ENCODE measurements around the gene KLF3.
"Not testable (repeated sequence)": the region's sequence is repeated elsewhere in the genome, so short reads cannot be mapped to it uniquely, and the experiment has no call there.

KLF3 gene

GRCh38 chr4:38624311-38624710, 39.7 kb upstream of the KLF3 start:
- Histone ChIP-seq H3K27me3 (ENCODE audit: low read depth, low read length) (no peaks in the 10 kb centered on the region), H3K4me3 (ENCODE audit: low read depth in 1 of 2, low read length in 2 of 2) (no peak overlapping the region), H3K4me1 (ENCODE audit: control insufficient read depth in 1 of 2, insufficient read depth in 2 of 2, low read length in 2 of 2) (peaks cover 3 to 5% of the 10 kb centered on the region in 2 donors), H3K27ac (ENCODE audit: low read length) (no peak overlapping the region), H3K36me3 (ENCODE audit: control insufficient read depth in 1 of 2, insufficient read depth in 2 of 2, low read length in 2 of 2) (no peaks in the 10 kb centered on the region), H3K9me3 (ENCODE audit: control insufficient read depth in 1 of 2, low read length in 2 of 2) (no peaks in the 10 kb centered on the region)

- H3K27ac ChIP-seq (ENCODE audit: low read length) = no peak overlapping the region
- no peaks in the 10 kb centered on the region for H3K9me3 ChIP-seq (ENCODE audit: control insufficient read depth in 1 of 2, low read length in 2 of 2)
- H3K27me3 ChIP-seq (ENCODE audit: low read depth, low read length) = no peaks in the 10 kb centered on the region
- peaks cover 3 to 4% of the 10 kb centered on the region in 2 donors for H3K4me1 ChIP-seq (ENCODE audit: control insufficient read depth in 1 of 2, insufficient read depth in 2 of 2, low read length in 2 of 2)
- H3K4me3 ChIP-seq (ENCODE audit: low read depth in 1 of 2, low read length in 2 of 2) = no peak overlapping the region
- no peaks in the 10 kb centered on the region for H3K36me3 ChIP-seq (ENCODE audit: control insufficient read depth in 1 of 2, insufficient read depth in 2 of 2, low read length in 2 of 2)
Observed at GRCh38 chr4:38625508-38625907, 38.5 kb upstream of the KLF3 start.

- H3K36me3 ChIP-seq (ENCODE audit: control insufficient read depth in 1 of 2, insufficient read depth in 2 of 2, low read length in 2 of 2); H3K4me1 ChIP-seq (ENCODE audit: control insufficient read depth in 1 of 2, insufficient read depth in 2 of 2, low read length in 2 of 2); H3K4me3 ChIP-seq (ENCODE audit: low read depth in 1 of 2, low read length in 2 of 2); H3K9me3 ChIP-seq (ENCODE audit: control insufficient read depth in 1 of 2, low read length in 2 of 2); H3K27me3 ChIP-seq (ENCODE audit: low read depth, low read length); H3K27ac ChIP-seq (ENCODE audit: low read length): not testable (repeated sequence)
Observed at GRCh38 chr4:38626901-38627444, 37.0 kb upstream of the KLF3 start.

- H3K27me3 ChIP-seq (ENCODE audit: low read depth, low read length) = no peaks in the 10 kb centered on the region
- no peak overlapping the region for H3K27ac ChIP-seq (ENCODE audit: low read length)
- H3K36me3 ChIP-seq (ENCODE audit: control insufficient read depth in 1 of 2, insufficient read depth in 2 of 2, low read length in 2 of 2) = no peaks in the 10 kb centered on the region
- H3K4me3 ChIP-seq (ENCODE audit: low read depth in 1 of 2, low read length in 2 of 2) = no peak overlapping the region
- H3K4me1 ChIP-seq (ENCODE audit: control insufficient read depth in 1 of 2, insufficient read depth in 2 of 2, low read length in 2 of 2) = peaks cover 0 to 8% of the 10 kb centered on the region in 2 donors
- no peaks in the 10 kb centered on the region for H3K9me3 ChIP-seq (ENCODE audit: control insufficient read depth in 1 of 2, low read length in 2 of 2)
Observed at GRCh38 chr4:38630519-38630918, 33.5 kb upstream of the KLF3 start.

GRCh38 chr4:38634047-38634759, 29.8 kb upstream of the KLF3 start:
- Histone ChIP-seq H3K4me3 (ENCODE audit: low read depth in 1 of 2, low read length in 2 of 2) (no peak overlapping the region), H3K9me3 (ENCODE audit: control insufficient read depth in 1 of 2, low read length in 2 of 2) (no peaks in the 10 kb centered on the region), H3K27ac (ENCODE audit: low read length) (no peak overlapping the region), H3K27me3 (ENCODE audit: low read depth, low read length) (no peaks in the 10 kb centered on the region), H3K36me3 (ENCODE audit: control insufficient read depth in 1 of 2, insufficient read depth in 2 of 2, low read length in 2 of 2) (no peaks in the 10 kb centered on the region), H3K4me1 (ENCODE audit: control insufficient read depth in 1 of 2, insufficient read depth in 2 of 2, low read length in 2 of 2) (peaks cover 0 to 8% of the 10 kb centered on the region in 2 donors)

- Histone ChIP-seq H3K4me3 (ENCODE audit: low read depth in 1 of 2, low read length in 2 of 2) (no peak overlapping the region), H3K36me3 (ENCODE audit: control insufficient read depth in 1 of 2, insufficient read depth in 2 of 2, low read length in 2 of 2) (no peaks in the 10 kb centered on the region), H3K9me3 (ENCODE audit: control insufficient read depth in 1 of 2, low read length in 2 of 2) (no peaks in the 10 kb centered on the region), H3K4me1 (ENCODE audit: control insufficient read depth in 1 of 2, insufficient read depth in 2 of 2, low read length in 2 of 2) (peaks cover 0 to 5% of the 10 kb centered on the region in 2 donors), H3K27me3 (ENCODE audit: low read depth, low read length) (no peaks in the 10 kb centered on the region), H3K27ac (ENCODE audit: low read length) (no peak overlapping the region)
Observed at GRCh38 chr4:38639242-38639641, 24.8 kb upstream of the KLF3 start.

- H3K9me3 ChIP-seq (ENCODE audit: control insufficient read depth in 1 of 2, low read length in 2 of 2) = no peaks in the 10 kb centered on the region
- no peaks in the 10 kb centered on the region for H3K27me3 ChIP-seq (ENCODE audit: low read depth, low read length)
- H3K4me1 ChIP-seq (ENCODE audit: control insufficient read depth in 1 of 2, insufficient read depth in 2 of 2, low read length in 2 of 2) = no peaks in the 10 kb centered on the region
- no peak overlapping the region for H3K4me3 ChIP-seq (ENCODE audit: low read depth in 1 of 2, low read length in 2 of 2)
- H3K27ac ChIP-seq (ENCODE audit: low read length) = no peak overlapping the region
- no peaks in the 10 kb centered on the region for H3K36me3 ChIP-seq (ENCODE audit: control insufficient read depth in 1 of 2, insufficient read depth in 2 of 2, low read length in 2 of 2)
Observed at GRCh38 chr4:38641811-38642210, 22.2 kb upstream of the KLF3 start.

- Histone ChIP-seq H3K9me3 (ENCODE audit: control insufficient read depth in 1 of 2, low read length in 2 of 2) (no peaks in the 10 kb centered on the region), H3K27ac (ENCODE audit: low read length) (no peak overlapping the region), H3K27me3 (ENCODE audit: low read depth, low read length) (no peaks in the 10 kb centered on the region), H3K36me3 (ENCODE audit: control insufficient read depth in 1 of 2, insufficient read depth in 2 of 2, low read length in 2 of 2) (no peaks in the 10 kb centered on the region), H3K4me3 (ENCODE audit: low read depth in 1 of 2, low read length in 2 of 2) (no peak overlapping the region), H3K4me1 (ENCODE audit: control insufficient read depth in 1 of 2, insufficient read depth in 2 of 2, low read length in 2 of 2) (no peaks in the 10 kb centered on the region)
Observed at GRCh38 chr4:38644201-38644600, 19.8 kb upstream of the KLF3 start.

- Histone ChIP-seq H3K27me3 (ENCODE audit: low read depth, low read length) (no peaks in the 10 kb centered on the region), H3K4me3 (ENCODE audit: low read depth in 1 of 2, low read length in 2 of 2) (no peak overlapping the region), H3K9me3 (ENCODE audit: control insufficient read depth in 1 of 2, low read length in 2 of 2) (no peaks in the 10 kb centered on the region), H3K27ac (ENCODE audit: low read length) (no peak overlapping the region), H3K4me1 (ENCODE audit: control insufficient read depth in 1 of 2, insufficient read depth in 2 of 2, low read length in 2 of 2) (no peaks in the 10 kb centered on the region), H3K36me3 (ENCODE audit: control insufficient read depth in 1 of 2, insufficient read depth in 2 of 2, low read length in 2 of 2) (no peaks in the 10 kb centered on the region)
Observed at GRCh38 chr4:38647101-38647819, 16.7 kb upstream of the KLF3 start.

GRCh38 chr4:38650133-38650532, 13.9 kb upstream of the KLF3 start:
- H3K27ac ChIP-seq (ENCODE audit: low read length) = no peak overlapping the region
- H3K36me3 ChIP-seq (ENCODE audit: control insufficient read depth in 1 of 2, insufficient read depth in 2 of 2, low read length in 2 of 2) = no peaks in the 10 kb centered on the region
- H3K4me1 ChIP-seq (ENCODE audit: control insufficient read depth in 1 of 2, insufficient read depth in 2 of 2, low read length in 2 of 2) = no peaks in the 10 kb centered on the region
- H3K27me3 ChIP-seq (ENCODE audit: low read depth, low read length) = no peaks in the 10 kb centered on the region
- H3K9me3 ChIP-seq (ENCODE audit: control insufficient read depth in 1 of 2, low read length in 2 of 2) = no peaks in the 10 kb centered on the region
- H3K4me3 ChIP-seq (ENCODE audit: low read depth in 1 of 2, low read length in 2 of 2) = no peak overlapping the region

GRCh38 chr4:38654273-38654672, 9.7 kb upstream of the KLF3 start:
- Histone ChIP-seq H3K36me3 (ENCODE audit: control insufficient read depth in 1 of 2, insufficient read depth in 2 of 2, low read length in 2 of 2) (no peaks in the 10 kb centered on the region), H3K27me3 (ENCODE audit: low read depth, low read length) (no peaks in the 10 kb centered on the region), H3K9me3 (ENCODE audit: control insufficient read depth in 1 of 2, low read length in 2 of 2) (no peaks in the 10 kb centered on the region), H3K4me3 (ENCODE audit: low read depth in 1 of 2, low read length in 2 of 2) (no peak overlapping the region), H3K27ac (ENCODE audit: low read length) (no peak overlapping the region), H3K4me1 (ENCODE audit: control insufficient read depth in 1 of 2, insufficient read depth in 2 of 2, low read length in 2 of 2) (no peaks in the 10 kb centered on the region)
